DMS79 (cell line): ENCODE results near the gene PRKCE.
"Not testable (repeated sequence)": the region's sequence is repeated elsewhere in the genome, so short reads cannot be mapped to it uniquely, and the experiment has no call there.

ENCODE experiments used
- DNase-seq: peaks from one replicate; lab custom pipeline; 2025; lab: John Stamatoyannopoulos, UW

The PRKCE gene

DNA sequence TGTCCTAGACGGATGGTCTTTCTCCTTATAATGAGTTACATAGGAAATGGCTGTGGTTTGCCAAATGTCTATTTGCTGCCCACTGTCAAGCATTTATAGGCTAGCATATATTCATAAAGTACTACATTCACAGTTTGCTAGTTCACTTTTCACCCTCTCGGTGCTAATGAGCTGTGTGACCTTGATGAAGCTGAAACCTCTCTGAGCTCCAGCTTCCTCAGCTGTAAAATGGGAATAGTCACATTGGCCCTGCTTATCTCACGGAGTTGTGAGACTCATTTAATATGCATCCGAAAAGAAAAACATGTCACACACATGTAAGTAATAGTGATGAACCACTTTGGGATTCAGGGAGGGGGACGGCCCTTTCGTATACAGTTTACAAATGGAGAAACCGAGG lies 17.0 kb downstream of the PRKCE start:
- no peak for DNase-seq

DNA sequence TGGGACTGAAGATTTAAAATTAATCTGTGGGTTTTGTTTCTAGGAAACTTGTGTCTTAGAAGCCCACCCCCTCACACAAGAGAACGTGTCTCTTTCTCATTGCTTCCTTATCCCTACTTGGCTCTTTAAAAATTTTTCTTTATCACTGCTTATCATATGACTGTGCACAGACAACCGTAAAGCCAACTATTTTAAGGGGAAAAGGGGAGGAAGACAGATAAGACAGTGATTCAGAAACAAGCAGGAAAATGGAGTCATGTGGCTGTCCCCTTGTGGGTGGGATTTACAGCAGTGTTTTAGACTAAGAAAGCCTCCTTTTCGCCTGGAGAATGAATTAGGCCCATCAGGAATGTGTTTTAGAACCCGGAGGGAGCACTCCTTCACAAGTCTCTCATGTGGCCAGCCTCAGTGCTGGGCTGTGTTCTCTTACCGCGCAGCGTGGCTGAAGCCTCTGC lies 17.6 kb downstream of the PRKCE start:
- DNase-seq: no peak

GRCh38 chr2:45670646-45671045 lies 19.2 kb downstream of the PRKCE start:
- no peak for DNase-seq

DNA sequence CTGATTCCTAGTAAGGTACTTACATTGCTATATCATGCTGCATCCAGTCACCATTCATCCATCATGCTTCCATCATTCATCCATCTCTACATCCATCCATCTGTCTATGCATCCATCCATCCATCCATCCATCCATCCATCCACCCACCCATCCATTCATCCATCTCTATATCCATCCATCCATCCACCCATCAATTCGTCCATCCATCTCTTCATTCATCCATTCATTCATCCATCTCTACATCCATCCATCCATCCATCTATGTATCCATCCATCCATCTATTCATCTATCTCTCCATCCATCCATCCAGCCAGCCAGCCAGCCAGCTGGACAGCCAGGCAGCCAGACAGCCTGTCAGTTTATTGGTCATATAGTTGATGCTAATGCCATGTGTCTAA lies 20.7 kb downstream of the PRKCE start:
- no peak for DNase-seq

- DNase-seq: no peak
Measured at GRCh38 chr2:45674035-45674816, 22.8 kb downstream of the PRKCE start.

- peak; percentile 83 for DNase-seq
Measured at GRCh38 chr2:45675263-45675812, 23.9 kb downstream of the PRKCE start.

GRCh38 chr2:45676088-45676487 lies 24.6 kb downstream of the PRKCE start:
- DNase-seq: no peak

DNA sequence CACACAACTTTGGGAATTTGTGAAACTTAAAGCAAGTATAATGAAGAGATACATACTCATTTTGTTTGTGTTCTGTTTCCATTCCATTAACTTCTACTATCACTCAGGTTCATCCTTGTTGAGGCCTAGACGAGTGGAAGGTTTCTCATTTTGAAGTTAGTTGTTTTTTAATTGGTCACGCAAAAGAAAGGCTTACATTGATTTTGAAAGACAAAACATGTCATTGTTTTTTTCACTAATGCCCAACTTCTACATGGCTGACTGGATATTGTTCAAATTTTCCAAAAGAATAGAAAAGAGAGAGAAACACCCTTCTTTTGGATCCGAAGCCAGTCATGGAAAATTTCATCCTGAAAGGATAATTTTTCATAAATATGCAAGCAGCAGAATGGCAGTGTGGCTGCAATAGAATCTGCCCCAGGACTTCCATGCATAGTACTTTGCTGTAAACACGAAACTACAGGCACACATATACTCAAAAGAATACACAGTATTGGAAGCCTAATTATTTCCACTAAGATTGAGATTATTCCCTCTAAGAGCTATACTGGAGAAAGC lies 27.4 kb downstream of the PRKCE start:
- no peak for DNase-seq

GRCh38 chr2:45680351-45680967 lies 29.0 kb downstream of the PRKCE start:
- no peak for DNase-seq

GRCh38 chr2:45681675-45682074 lies 30.2 kb downstream of the PRKCE start:
- DNase-seq: no peak

DNA sequence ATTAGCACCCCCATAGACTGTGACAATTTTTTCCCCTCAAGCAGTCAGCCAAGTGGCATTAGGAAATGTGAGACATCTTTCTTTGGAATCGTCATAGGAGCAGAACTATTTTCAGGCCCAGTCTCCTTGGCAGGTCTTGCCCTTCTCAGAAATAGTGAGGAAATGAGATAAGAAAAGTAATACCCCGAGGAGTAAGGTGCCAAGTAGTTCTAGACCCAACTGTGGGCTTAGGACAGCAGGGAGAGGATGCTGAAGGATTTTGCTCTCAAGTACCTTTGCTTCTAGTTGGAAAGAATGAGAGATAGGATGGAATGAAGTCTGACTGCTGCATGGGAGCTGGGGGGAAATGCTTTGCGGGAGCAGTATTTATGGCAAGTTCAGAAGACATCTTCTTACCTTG lies 31.8 kb downstream of the PRKCE start:
- no peak for DNase-seq

- DNase-seq: peak; percentile 53
Measured at GRCh38 chr2:45684756-45685155, 33.3 kb downstream of the PRKCE start.

DNA sequence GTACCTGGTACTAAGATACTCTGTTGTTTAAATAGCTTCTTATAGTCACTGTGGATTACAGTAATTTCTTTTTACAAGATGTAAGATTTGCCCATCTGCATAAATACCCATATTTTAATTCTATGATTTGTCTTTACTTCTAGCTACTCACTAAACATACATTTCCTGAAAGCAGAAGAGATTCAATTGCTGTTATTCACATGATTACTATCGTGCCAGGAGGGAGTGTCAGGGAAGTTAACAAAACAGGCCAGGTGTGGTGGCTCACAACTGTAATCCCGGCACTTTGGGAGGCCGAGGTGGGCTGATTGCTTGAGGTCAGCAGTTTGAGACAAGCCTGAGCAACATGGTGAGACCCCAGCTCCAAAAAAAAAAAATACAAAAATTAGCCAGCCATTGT lies 33.8 kb downstream of the PRKCE start:
- DNase-seq: no peak

GRCh38 chr2:45687964-45688363 lies 36.5 kb downstream of the PRKCE start:
- DNase-seq: no peak

DNA sequence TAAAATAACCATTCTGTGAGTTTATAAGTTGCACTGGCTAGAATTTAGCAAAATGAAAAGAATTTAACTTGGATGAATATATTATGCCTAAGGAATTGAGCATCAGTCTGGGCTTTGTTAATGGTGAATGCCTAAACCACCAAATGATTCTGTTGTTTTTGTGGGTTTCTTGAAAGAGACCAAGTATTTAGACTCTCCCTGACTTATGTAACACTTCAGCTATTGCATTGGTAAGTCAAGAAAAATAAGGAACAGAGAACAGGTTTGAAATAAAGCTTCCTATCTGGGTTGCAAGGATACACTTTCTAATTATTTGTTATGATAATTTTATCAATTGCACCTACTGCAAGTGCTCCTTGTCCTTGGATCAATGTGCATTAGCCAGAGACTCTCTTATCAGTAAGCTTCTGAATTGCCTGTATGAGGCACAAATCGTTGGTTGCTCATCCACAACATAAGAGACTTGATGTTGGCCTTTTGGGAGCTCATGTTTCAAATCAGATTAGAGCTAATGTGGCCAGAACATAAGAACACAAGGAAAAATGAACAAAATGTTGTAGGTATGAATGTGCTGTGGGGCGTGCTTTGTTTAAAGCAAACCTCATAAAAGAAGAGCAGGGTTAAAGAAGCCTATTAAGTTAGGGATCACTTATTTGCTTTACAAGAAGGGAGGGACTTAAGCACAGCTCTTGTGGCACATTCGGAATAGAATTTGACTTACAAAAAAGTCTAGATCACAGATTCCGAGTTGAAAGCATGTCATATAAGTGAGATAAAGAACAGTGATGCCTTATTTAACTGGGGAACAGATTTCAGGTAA lies 37.2 kb downstream of the PRKCE start:
- DNase-seq: no peak

- no peak for DNase-seq
Measured at GRCh38 chr2:45690231-45690630, 38.8 kb downstream of the PRKCE start.

DNA sequence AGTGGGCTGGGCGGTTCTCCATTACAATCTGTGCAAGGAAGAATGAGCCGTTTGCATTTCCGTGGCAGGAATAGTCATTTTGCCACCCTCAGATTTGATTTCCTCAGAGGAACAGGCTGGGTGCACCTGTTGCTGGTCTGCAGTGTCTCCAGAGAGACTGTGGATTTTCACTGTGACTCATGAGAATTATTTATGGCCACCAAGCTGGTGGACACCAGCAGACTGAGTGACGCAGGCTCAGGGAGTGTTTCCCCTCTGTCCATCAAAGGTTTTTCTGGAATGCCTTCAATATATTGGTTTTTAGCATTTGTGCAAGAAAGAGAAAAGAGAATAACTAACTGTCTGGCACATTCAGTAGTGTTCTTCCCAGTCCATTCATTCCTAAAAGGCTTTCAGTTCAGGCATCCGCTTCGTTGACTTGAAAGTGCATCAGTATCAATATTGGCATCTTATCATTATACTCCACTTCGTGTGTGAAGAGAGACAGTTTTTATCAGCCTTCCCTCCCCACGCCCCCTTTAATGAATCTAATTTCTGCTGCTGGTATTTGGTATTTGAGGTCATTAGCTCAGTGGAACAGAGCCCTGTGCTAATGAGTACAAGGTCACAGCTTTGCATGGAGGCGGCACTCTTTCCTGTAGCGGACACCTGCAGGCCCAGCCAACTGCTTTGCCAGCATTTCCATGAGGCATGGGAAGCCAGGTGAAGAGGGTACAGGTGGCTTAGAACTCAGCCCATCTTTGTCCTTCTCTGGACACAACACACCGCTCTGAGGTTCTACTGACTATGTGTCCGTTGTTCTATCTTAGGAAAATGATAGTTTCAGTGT lies 39.9 kb downstream of the PRKCE start:
- DNase-seq: no peak

DNA sequence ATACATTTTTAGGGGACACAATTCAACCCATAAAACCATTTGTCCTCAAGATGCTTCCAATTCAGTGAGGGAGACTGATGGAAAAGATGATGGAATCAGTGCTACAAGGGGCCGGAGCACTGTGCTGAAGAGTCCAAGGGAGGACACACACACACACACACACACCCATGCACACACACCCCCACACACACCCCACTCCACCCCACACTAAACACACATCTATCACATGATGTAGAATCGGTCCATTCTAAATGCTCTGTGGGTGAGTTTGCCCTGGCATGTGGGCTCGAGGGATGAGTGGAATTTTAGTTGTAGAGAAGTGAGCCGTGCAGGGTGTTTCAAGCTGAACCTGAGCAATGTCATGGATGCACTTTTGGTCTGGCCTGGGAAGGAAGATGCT lies 41.1 kb downstream of the PRKCE start:
- no peak for DNase-seq

DNA sequence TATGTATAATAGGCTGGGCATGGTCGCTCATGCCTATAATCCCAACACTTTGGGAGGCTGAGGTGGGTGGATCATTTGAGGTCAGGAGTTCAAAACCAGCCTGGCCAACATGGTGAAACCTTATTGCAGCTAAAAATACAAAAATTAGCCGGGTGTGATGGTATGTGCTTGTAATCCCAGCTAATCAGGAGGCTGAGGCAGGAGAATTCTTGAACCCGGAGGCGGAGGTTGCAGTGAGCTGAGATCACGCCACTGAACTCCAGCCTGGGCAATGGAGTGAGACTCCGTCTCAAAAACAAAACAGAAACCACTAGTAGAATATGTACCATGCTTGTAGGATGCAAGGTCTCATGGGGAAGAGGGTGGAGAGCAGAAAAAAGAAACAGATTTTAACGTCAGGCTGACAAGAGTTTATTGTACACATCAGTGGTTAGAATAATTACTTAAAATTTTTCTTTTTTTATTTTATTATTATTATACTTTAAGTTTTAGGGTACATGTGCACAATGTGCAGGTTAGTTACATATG lies 44.1 kb downstream of the PRKCE start:
- not testable (repeated sequence) for DNase-seq

GRCh38 chr2:45696708-45697107 lies 45.2 kb downstream of the PRKCE start:
- no peak for DNase-seq

DNA sequence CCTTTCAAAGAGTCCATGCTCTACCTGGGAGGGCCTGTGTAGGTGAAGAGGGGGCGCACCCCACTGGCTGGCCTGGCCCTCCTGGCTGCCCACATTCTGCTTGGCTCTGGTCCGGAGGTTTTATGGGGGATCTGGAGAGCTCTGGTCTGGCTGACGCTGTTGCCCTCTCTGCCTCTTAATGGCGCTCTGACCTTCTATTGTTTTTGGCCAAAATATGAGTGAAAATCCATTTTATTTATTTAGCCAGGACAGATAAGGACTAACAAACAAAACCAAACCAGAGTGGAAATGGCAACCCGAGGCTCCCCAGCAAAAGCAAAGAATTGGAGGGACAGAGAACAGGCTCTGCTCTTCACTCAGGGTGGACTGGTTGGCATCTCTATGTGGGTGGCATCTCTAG lies 45.7 kb downstream of the PRKCE start:
- DNase-seq: no peak
